Measurements from ENCODE around the gene GCDH. TPM values are rescaled to one million over a fixed set of nuclear protein-coding genes. Genes with fewer than 3 reads are reported as not detected.

Gene GCDH
- polyA plus RNA-seq, 1 donor (not counting 4 experiments of a cell fraction or from before 2014, with no cell fraction given), result 11.5 TPM

DNA sequence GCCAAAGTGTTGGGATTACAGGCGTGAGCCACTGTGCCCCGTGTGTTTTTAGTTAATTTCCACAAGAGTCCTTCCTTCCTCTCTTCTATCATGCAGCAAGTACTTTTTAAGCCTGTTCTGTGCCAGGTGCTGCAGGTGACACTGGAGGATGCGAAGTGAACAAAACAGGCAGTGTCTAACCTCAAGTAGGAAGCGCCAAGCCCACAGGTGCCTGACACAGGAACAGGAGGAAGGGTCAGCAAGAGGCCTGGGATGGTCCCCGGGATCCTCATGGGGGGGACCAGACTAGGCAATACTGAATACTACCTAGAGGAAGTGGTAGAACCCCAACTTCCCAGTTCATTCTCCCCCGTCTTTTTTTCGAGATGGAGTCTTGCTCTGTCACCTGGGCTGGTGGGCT, 45.6 kb downstream of the GCDH start:
- dilution Hi-C loops (cut with MboI; ENCODE audit: extremely low pct_ligation_motif_present, low sequenced_read_pairs), result no loop called here
- peaks cover 2% of the 10 kb centered on the region for H3K9me1 ChIP-seq (ENCODE audit: control insufficient read depth, extremely low read depth, insufficient read depth, low read length)
- H3K79me2 ChIP-seq (ENCODE audit: control insufficient read depth, insufficient read depth, low read length), result peaks cover 51% of the 10 kb centered on the region
- no peaks in the 10 kb centered on the region for H3K9me3 ChIP-seq (ENCODE audit: control insufficient read depth, low read depth, low read length)
- DNase-seq (ENCODE audit: low read depth, low spot score) (no peak), FAIRE-seq (no peak)
- no peak overlapping the region for H3K4me3 ChIP-seq (ENCODE audit: control insufficient read depth in 2 of 3, extremely low read depth in 1 of 3, insufficient read depth in 2 of 3, low read depth in 1 of 3, low read length in 3 of 3)
- H3K36me3 ChIP-seq (ENCODE audit: control insufficient read depth in 2 of 2, extremely low read depth in 1 of 2, insufficient read depth in 2 of 2, low read length in 2 of 2), result peaks cover 18 to 28% of the 10 kb centered on the region in 2 experiments
- no peak overlapping the region for H3K4me2 ChIP-seq (ENCODE audit: control insufficient read depth, extremely low read depth, insufficient read depth, low read depth, low read length)
- no peak overlapping the region for H3K9ac ChIP-seq (ENCODE audit: control insufficient read depth, extremely low read depth, insufficient read depth, low read length)
- no peak overlapping the region for H2AFZ ChIP-seq (ENCODE audit: control insufficient read depth, low read length)
- H3K27me3 ChIP-seq (ENCODE audit: control insufficient read depth, extremely low read depth, insufficient read depth, low read length), result no peaks in the 10 kb centered on the region
- no peak for TF ChIP-seq EZH2 (IDR thresholded peaks at IDR 0.05; ENCODE audit: low read length)
- TF ChIP-seq, protein P1, sequence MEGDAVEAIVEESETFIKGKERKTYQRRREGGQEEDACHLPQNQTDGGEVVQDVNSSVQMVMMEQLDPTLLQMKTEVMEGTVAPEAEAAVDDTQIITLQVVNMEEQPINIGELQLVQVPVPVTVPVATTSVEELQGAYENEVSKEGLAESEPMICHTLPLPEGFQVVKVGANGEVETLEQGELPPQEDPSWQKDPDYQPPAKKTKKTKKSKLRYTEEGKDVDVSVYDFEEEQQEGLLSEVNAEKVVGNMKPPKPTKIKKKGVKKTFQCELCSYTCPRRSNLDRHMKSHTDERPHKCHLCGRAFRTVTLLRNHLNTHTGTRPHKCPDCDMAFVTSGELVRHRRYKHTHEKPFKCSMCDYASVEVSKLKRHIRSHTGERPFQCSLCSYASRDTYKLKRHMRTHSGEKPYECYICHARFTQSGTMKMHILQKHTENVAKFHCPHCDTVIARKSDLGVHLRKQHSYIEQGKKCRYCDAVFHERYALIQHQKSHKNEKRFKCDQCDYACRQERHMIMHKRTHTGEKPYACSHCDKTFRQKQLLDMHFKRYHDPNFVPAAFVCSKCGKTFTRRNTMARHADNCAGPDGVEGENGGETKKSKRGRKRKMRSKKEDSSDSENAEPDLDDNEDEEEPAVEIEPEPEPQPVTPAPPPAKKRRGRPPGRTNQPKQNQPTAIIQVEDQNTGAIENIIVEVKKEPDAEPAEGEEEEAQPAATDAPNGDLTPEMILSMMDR (optimal IDR thresholded peaks at IDR 0.05 in 1 of 3, IDR thresholded peaks at IDR 0.05 in 1 of 3, conservative IDR thresholded peaks at IDR 0.05 in 1 of 3; ENCODE audit: extremely low read depth in 1 of 3, insufficient read depth in 2 of 3, low read length in 3 of 3), result no peak
- H3K27ac ChIP-seq (ENCODE audit: control insufficient read depth, insufficient read depth, low read length), result no peak overlapping the region
- H4K20me1 ChIP-seq (ENCODE audit: control insufficient read depth, extremely low read depth, insufficient read depth, low read length), result peaks cover 19% of the 10 kb centered on the region
- peaks cover 29% of the 10 kb centered on the region for H3K4me1 ChIP-seq (ENCODE audit: control insufficient read depth, extremely low read depth, insufficient read depth, low read length)

DNA sequence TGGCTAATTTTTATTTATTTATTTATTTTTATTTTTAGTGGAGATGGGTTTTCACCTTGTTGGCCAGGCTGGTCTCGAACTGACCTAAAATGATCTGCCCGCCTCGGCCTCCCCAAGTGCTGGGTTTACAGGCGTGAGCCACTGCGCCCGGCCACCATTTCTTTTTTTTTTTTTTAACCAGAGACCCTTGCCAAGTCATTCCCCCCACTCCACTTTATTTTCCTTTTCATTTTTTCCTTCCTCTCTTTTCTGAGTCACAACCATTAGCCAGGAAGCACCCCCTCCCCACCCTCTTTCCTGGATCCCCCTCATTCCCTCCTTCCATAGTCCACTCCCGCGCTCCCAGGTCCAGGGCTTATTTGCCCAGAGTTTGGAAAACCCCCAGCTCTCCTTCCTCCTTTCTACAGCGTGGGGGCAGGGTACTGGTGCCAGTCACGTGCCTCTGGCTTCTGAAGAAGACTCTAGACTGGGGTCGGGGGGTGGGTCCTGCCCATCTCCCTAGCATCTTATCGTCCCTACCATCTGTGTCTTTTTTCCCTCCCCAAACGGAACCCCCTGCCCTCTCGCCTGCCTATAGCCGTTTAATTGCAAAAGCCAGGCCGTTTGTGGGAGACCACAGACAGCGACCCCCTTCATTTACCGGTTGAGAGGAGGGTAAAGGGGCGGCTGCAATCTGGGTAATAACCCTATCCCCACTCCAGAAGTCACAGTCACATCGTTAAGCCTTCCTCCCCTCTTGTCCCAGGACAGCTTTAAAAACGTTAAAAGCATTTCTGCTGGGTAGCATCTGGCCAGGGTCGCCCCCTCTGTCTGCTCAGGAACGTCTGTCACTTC, 46.4 kb downstream of the GCDH start:
- TF ChIP-seq, protein P1 (optimal IDR thresholded peaks at IDR 0.05 in 1 of 3, IDR thresholded peaks at IDR 0.05 in 1 of 3, conservative IDR thresholded peaks at IDR 0.05 in 1 of 3; ENCODE audit: extremely low read depth in 1 of 3, insufficient read depth in 2 of 3, low read length in 3 of 3), result no peak
- TF ChIP-seq EZH2 (IDR thresholded peaks at IDR 0.05; ENCODE audit: low read length), result no peak

More for the DNA sequence above, 46.4 kb downstream of the GCDH start:
- Histone ChIP-seq H3K27ac (ENCODE audit: control insufficient read depth, insufficient read depth, low read length) (peak overlapping the region; percentile 72), H3K9ac (ENCODE audit: control insufficient read depth, extremely low read depth, insufficient read depth, low read length) (peak overlapping the region; percentile 81), H3K4me1 (ENCODE audit: control insufficient read depth, extremely low read depth, insufficient read depth, low read length) (peaks cover 28% of the 10 kb centered on the region), H3K79me2 (ENCODE audit: control insufficient read depth, insufficient read depth, low read length) (peaks cover 51% of the 10 kb centered on the region), H3K4me3 (ENCODE audit: control insufficient read depth in 2 of 3, extremely low read depth in 1 of 3, insufficient read depth in 2 of 3, low read depth in 1 of 3, low read length in 3 of 3) (peak overlapping the region; percentile 46 to 99 (median 95)), H3K9me3 (ENCODE audit: control insufficient read depth, low read depth, low read length) (no peaks in the 10 kb centered on the region), H3K4me2 (ENCODE audit: control insufficient read depth, extremely low read depth, insufficient read depth, low read depth, low read length) (peak overlapping the region; percentile 83), H3K9me1 (ENCODE audit: control insufficient read depth, extremely low read depth, insufficient read depth, low read length) (peaks cover 2% of the 10 kb centered on the region), H3K36me3 (ENCODE audit: control insufficient read depth in 2 of 2, extremely low read depth in 1 of 2, insufficient read depth in 2 of 2, low read length in 2 of 2) (peaks cover 19 to 31% of the 10 kb centered on the region in 2 experiments), H3K27me3 (ENCODE audit: control insufficient read depth, extremely low read depth, insufficient read depth, low read length) (no peaks in the 10 kb centered on the region), H2AFZ (ENCODE audit: control insufficient read depth, low read length) (peak overlapping the region; percentile 68), H4K20me1 (ENCODE audit: control insufficient read depth, extremely low read depth, insufficient read depth, low read length) (peaks cover 19% of the 10 kb centered on the region)
- dilution Hi-C loops (cut with MboI; ENCODE audit: extremely low pct_ligation_motif_present, low sequenced_read_pairs), result no loop called here
- no peak for DNase-seq (ENCODE audit: low read depth, low spot score)
- no peak for FAIRE-seq
